K562 (cell line): ENCODE measurements around the gene CCSER1. TPM values are rescaled to one million over a fixed set of nuclear protein-coding genes. Genes with fewer than 3 reads are reported as not detected.

ENCODE experiments used
- ATAC-seq: fragments of 200-7000 bp; cut with Tn5 transposase; 3 replicates; pipeline ENCODE4 v1.9.1; 2020; ENCODE audit warnings: moderate library complexity
- BruUV-seq: library from RNA; stranded (reverse); fragments of 400-500 nt; replicated peaks from 2 replicates; lab custom pipeline; 2021; lab: Mats Ljungman, UMichigan
- CTCF ChIA-PET: fragments of 300-600 bp; formaldehyde crosslinking; extraction: SDS; loops from one replicate; lab custom pipeline; 2021; ENCODE audit warnings: low intra/inter-chr PET ratio; lab: Yijun Ruan, JAX
- POLR2A ChIA-PET: fragments of 300-600, 350-650 bp; sonication (Branson Sonifier 250); formaldehyde crosslinking; extraction: SDS; loops from one replicate; lab custom pipeline; 2021; ENCODE audit warnings: antibody characterized with exemption, inconsistent platforms; lab: Yijun Ruan, JAX
- DNase-seq, 4 experiments: peaks; one replicate each; pipeline versions ENCODE4 v3.0.0 to v3.0.0-alpha.2; 2011 to 2018; ENCODE audit warnings: low spot score in 3 of 4, mixed read lengths in 3 of 4; ENCODE audit errors: extremely low read depth in 1 of 4
- FAIRE-seq: peaks from 2 replicates; lab custom pipeline; 2011; peaks lifted over from hg19 to GRCh38; lab: Jason Lieb, UNC
- H2AFZ ChIP-seq: 2 replicates; pipeline ENCODE4 v1.6.0; 2011; ENCODE audit warnings: low read depth, low read length, control low read depth, inconsistent platforms
- H3K27ac ChIP-seq: fragments of 200-600 bp; 3 replicates; pipeline ENCODE4 v1.8.0; 2011; ENCODE audit warnings: low read depth, mild to moderate bottlenecking, control low read depth, inconsistent platforms, low read length, moderate library complexity, mixed read lengths; ENCODE audit errors: extremely low read depth
- H3K27me3 ChIP-seq, 2 experiments: fragments of 300-600 bp in 1 of 2; 2 replicates in 1 of 2; 3 replicates in 1 of 2; pipeline versions ENCODE4 v1.6.0 to v1.8.0; 2011; ENCODE audit warnings: inconsistent platforms in 2 of 2, low read length in 2 of 2, mild to moderate bottlenecking in 1 of 2, mixed read lengths in 1 of 2, moderate library complexity in 1 of 2; ENCODE audit not compliant: control insufficient read depth in 2 of 2, insufficient read depth in 2 of 2
- H3K36me3 ChIP-seq: fragments of 300-600 bp; 3 replicates; pipeline ENCODE4 v1.8.0; 2011; ENCODE audit warnings: mild to moderate bottlenecking, low read length, inconsistent platforms; ENCODE audit not compliant: control insufficient read depth, insufficient read depth
- H3K4me1 ChIP-seq, 2 experiments: fragments of 200-600 bp in 1 of 2; replicated peaks in 1 of 2; 2 replicates in 1 of 2; 3 replicates in 1 of 2; pipeline versions ENCODE4 v1.5.1 to v1.8.0; 2011; ENCODE audit warnings: inconsistent platforms in 2 of 2, low read length in 2 of 2, mild to moderate bottlenecking in 1 of 2, mixed read lengths in 1 of 2, moderate library complexity in 1 of 2; ENCODE audit not compliant: control insufficient read depth in 2 of 2, insufficient read depth in 2 of 2
- H3K4me2 ChIP-seq: 2 replicates; pipeline ENCODE4 v1.6.1; 2011; ENCODE audit warnings: low read length, control low read depth, inconsistent platforms, mixed read lengths; ENCODE audit not compliant: insufficient read depth
- H3K4me3 ChIP-seq: fragments of 200-600 bp; sonication (generic), shearing (Covaris generic); 2 replicates; pipeline ENCODE4 v1.5.1; 2016; ENCODE audit warnings: control low read depth, inconsistent platforms
- H3K79me2 ChIP-seq: fragments of 200-600 bp; 3 replicates; pipeline ENCODE4 v1.8.0; 2011; ENCODE audit warnings: low read length, inconsistent platforms; ENCODE audit not compliant: control insufficient read depth, insufficient read depth
- H3K9ac ChIP-seq, 2 experiments: 2 replicates each; pipeline versions ENCODE4 v1.6.0 to v1.6.1; 2011; ENCODE audit warnings: low read depth in 2 of 2, low read length in 2 of 2, control low read depth in 1 of 2, inconsistent platforms in 1 of 2, mild to moderate bottlenecking in 1 of 2, mixed read lengths in 1 of 2; ENCODE audit not compliant: insufficient read depth in 1 of 2
- H3K9me1 ChIP-seq: one replicate; pipeline ENCODE4 v1.6.0; 2011; ENCODE audit warnings: inconsistent platforms, mild to moderate bottlenecking, low read length, moderate library complexity; ENCODE audit not compliant: control insufficient read depth, insufficient read depth
- H3K9me3 ChIP-seq: replicated peaks from 2 replicates; pipeline ENCODE4 v1.5.1; 2011; ENCODE audit warnings: low read depth, low read length, inconsistent platforms; ENCODE audit not compliant: control insufficient read depth, insufficient read depth
- H4K20me1 ChIP-seq: replicated peaks from 2 replicates; pipeline ENCODE4 v1.6.1; 2011; ENCODE audit warnings: low read length, inconsistent platforms, mixed read lengths; ENCODE audit not compliant: control insufficient read depth, insufficient read depth
- BHLHE40 ChIP-seq: IDR thresholded peaks from 2 replicates; pipeline ENCODE4 v1.6.1; 2011; ENCODE audit warnings: low read length, improper control_type of control experiment
- FOXJ2 ChIP-seq: fragments of 200-800 bp; sonication (Bioruptor generic); IDR thresholded peaks from 2 replicates; pipeline ENCODE4 v1.6.1; 2016; ENCODE audit warnings: missing genetic modification characterization, missing compliant biosample characterization
- POLR2B ChIP-seq: fragments of 450-650 bp; IDR thresholded peaks from 2 replicates; pipeline ENCODE4 v1.6.1; 2018; ENCODE audit warnings: low read depth; ENCODE audit not compliant: partially characterized antibody
- RFX1 ChIP-seq: fragments of 450-650 bp; IDR thresholded peaks from 2 replicates; pipeline ENCODE4 v1.6.1; 2016; ENCODE audit warnings: mild to moderate bottlenecking, moderate library complexity
- SUPT5H ChIP-seq: fragments of 450-650 bp; IDR thresholded peaks from 2 replicates; pipeline ENCODE4 v1.6.1; 2016
- THAP7 ChIP-seq: fragments of 250-450 bp; sonication (Bioruptor Pico); IDR thresholded peaks from 2 replicates; pipeline ENCODE4 v1.5.0; 2021
- ZBTB17 ChIP-seq: fragments of 450-650 bp; formaldehyde crosslinking; IDR thresholded peaks from 2 replicates; pipeline ENCODE4 v1.4.0; 2020; ENCODE audit warnings: mild to moderate bottlenecking
- ZNF398 ChIP-seq: fragments of 250-450 bp; sonication (Bioruptor Pico); IDR thresholded peaks from 2 replicates; pipeline ENCODE4 v1.8.0; 2021; ENCODE audit warnings: moderate library complexity, mild to moderate bottlenecking, inconsistent platforms
- WGBS: fragments of 100-300 bp; shearing (Covaris generic); methylation state at CpG from one replicate; pipeline ENCODE4 v1.1.6; 2016; ENCODE audit warnings: low coverage, mixed read lengths; ENCODE audit not compliant: insufficient coverage; ENCODE audit errors: missing lambda C conversion rate; 5-methylcytosine and 5-hydroxymethylcytosine counted together
- in situ Hi-C: fragments of 300-500 bp; cut with MboI; formaldehyde crosslinking; loops from 4 replicates; pipeline ENCODE4 v1.15.0; 2018; ENCODE audit warnings: inconsistent platforms, mixed read lengths
- intact Hi-C: fragments of 100-400 bp; cut with micrococcal nuclease; formaldehyde crosslinking; loops from 2 replicates; pipeline ENCODE4 v1.14.2; 2022
- polyA plus RNA-seq, 8 experiments: library from polyadenylated mRNA; depleted of rRNA in 4 of 8; stranded (reverse) in 5 of 8; unstranded in 3 of 8; fragments of >200 nt; fragmentation: Nextera tagmentation in 2 of 8; fragmentation: Illumina TruSeq in 1 of 8; extraction: Ambion mirVana in 2 of 8; extraction: Trizol in 1 of 8; gene quantifications; 2 replicates each; pipeline versions ENCODE4 v1.2.1 to v1.2.3, GENCODE V29; 2011 to 2014; ENCODE audit warnings: inconsistent platforms in 1 of 8, missing spikeins in 1 of 8
- total RNA-seq, 7 experiments: library from RNA; depleted of rRNA in 6 of 7; stranded (reverse); fragments of >200 nt in 6 of 7; fragmentation: Illumina TruSeq in 2 of 7; extraction: Trizol in 2 of 7; gene quantifications; 2 replicates each; pipeline versions ENCODE4 v1.2.1 to v1.2.3, GENCODE V29; 2011 to 2021; ENCODE audit warnings: low replicate concordance in 1 of 7
- TF ChIP-seq, protein P1 (sequence below): fragments of 450-650 bp; formaldehyde crosslinking; IDR thresholded peaks from 2 replicates; pipeline ENCODE4 v1.4.0; 2020; ENCODE audit warnings: mild to moderate bottlenecking
- TF ChIP-seq, protein P2 (sequence below): sonication (generic); formaldehyde crosslinking; IDR thresholded peaks from 2 replicates; pipeline ENCODE4 v1.5.0; 2020; ENCODE audit warnings: missing genetic modification reagents

Gene CCSER1
- total and polyA plus RNA-seq, 9 of the 15 experiments (the other 6 are each of a cell fraction or from before 2014, with no cell fraction given) = not detected

GRCh38 chr4:90786602-90787001 is 659.4 kb downstream of the CCSER1 start (continued):
- TF ChIP-seq, protein P1, sequence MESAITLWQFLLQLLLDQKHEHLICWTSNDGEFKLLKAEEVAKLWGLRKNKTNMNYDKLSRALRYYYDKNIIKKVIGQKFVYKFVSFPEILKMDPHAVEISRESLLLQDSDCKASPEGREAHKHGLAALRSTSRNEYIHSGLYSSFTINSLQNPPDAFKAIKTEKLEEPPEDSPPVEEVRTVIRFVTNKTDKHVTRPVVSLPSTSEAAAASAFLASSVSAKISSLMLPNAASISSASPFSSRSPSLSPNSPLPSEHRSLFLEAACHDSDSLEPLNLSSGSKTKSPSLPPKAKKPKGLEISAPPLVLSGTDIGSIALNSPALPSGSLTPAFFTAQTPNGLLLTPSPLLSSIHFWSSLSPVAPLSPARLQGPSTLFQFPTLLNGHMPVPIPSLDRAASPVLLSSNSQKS (CRISPR knock-in tag) = no peak
- TF ChIP-seq THAP7 (CRISPR knock-in tag) = no peak
- TF ChIP-seq, protein P2, sequence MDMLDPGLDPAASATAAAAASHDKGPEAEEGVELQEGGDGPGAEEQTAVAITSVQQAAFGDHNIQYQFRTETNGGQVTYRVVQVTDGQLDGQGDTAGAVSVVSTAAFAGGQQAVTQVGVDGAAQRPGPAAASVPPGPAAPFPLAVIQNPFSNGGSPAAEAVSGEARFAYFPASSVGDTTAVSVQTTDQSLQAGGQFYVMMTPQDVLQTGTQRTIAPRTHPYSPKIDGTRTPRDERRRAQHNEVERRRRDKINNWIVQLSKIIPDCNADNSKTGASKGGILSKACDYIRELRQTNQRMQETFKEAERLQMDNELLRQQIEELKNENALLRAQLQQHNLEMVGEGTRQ (CRISPR knock-in tag) = no peak
- TF ChIP-seq FOXJ2 = no peak
- no peak for TF ChIP-seq POLR2B

DNA sequence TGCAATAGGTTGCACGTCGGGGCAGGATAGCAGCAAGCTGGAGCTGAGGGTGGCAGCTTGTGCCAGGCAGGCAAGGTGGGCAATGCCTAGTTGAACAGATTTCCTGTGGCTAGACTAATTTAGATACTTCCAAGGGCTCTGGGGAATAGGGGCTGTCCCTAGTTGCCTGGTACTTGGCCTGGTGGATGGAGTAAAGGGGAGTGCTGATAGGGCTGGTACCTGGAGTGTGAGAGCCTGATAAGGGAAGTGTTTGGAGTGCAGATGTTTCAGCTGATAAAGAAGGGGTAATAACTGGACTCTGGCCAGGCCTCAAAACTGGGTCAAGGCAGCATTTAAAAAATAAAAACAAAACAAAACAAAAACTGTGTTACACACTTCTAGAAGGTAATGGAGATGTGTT is 665.5 kb downstream of the CCSER1 start:
- no peaks in the 10 kb centered on the region for H3K36me3 ChIP-seq
- no peak overlapping the region for H3K9ac ChIP-seq
- no peaks in the 10 kb centered on the region for H3K9me3 ChIP-seq
- H3K27ac ChIP-seq = no peak overlapping the region
- ChIA-PET POLR2A (no interaction called here), CTCF (no interaction called here)
- no peaks in the 10 kb centered on the region for H3K27me3 ChIP-seq
- no peak for TF ChIP-seq ZBTB17 (CRISPR knock-in tag)
- no peak for TF ChIP-seq SUPT5H
- no peak for TF ChIP-seq BHLHE40
- TF ChIP-seq ZNF398 (CRISPR knock-in tag) = no peak
- no peak for TF ChIP-seq RFX1
- FAIRE-seq = no peak
- no peak for ATAC-seq
- no TSS peak for BruUV-seq
- H3K4me2 ChIP-seq = no peak overlapping the region
- H3K4me1 ChIP-seq = no peaks in the 10 kb centered on the region
- H2AFZ ChIP-seq = no peak overlapping the region
- intact Hi-C loops (no loop called here), in situ Hi-C loops (no loop called here)
- WGBS = 6% methylated on average over 2 of the region's 2 CpGs
- no peaks in the 10 kb centered on the region for H3K79me2 ChIP-seq
- no peak for DNase-seq
- H3K9me1 ChIP-seq = no peaks in the 10 kb centered on the region
- no peak overlapping the region for H3K4me3 ChIP-seq
- H4K20me1 ChIP-seq = no peaks in the 10 kb centered on the region
